Stimulated activated CD8-positive, alpha-beta memory T cell treated with anti-CD3 and anti-CD28 coated beads, Interleukin-4, amount 100 ng/mL, for 4 hours (primary cell): Measurements from ENCODE around the gene STYK1.

ENCODE experiments used
- DNase-seq, 2 donors: peaks; one replicate each; pipeline ENCODE4 v3.0.0-alpha.2; 2020; ENCODE audit warnings: low read depth in 2 of 2, low spot score in 1 of 2

Gene STYK1, protein sequence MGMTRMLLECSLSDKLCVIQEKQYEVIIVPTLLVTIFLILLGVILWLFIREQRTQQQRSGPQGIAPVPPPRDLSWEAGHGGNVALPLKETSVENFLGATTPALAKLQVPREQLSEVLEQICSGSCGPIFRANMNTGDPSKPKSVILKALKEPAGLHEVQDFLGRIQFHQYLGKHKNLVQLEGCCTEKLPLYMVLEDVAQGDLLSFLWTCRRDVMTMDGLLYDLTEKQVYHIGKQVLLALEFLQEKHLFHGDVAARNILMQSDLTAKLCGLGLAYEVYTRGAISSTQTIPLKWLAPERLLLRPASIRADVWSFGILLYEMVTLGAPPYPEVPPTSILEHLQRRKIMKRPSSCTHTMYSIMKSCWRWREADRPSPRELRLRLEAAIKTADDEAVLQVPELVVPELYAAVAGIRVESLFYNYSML

GRCh38 chr12:10673659-10674384 is at the start of gene STYK1:
Gene STYK1, minus strand, starts transcription at chr12:10674052. Its CDS starts 39,434 bp downstream, at chr12:10634618.
- DNase-seq = peak; percentile 36 to 53

DNA sequence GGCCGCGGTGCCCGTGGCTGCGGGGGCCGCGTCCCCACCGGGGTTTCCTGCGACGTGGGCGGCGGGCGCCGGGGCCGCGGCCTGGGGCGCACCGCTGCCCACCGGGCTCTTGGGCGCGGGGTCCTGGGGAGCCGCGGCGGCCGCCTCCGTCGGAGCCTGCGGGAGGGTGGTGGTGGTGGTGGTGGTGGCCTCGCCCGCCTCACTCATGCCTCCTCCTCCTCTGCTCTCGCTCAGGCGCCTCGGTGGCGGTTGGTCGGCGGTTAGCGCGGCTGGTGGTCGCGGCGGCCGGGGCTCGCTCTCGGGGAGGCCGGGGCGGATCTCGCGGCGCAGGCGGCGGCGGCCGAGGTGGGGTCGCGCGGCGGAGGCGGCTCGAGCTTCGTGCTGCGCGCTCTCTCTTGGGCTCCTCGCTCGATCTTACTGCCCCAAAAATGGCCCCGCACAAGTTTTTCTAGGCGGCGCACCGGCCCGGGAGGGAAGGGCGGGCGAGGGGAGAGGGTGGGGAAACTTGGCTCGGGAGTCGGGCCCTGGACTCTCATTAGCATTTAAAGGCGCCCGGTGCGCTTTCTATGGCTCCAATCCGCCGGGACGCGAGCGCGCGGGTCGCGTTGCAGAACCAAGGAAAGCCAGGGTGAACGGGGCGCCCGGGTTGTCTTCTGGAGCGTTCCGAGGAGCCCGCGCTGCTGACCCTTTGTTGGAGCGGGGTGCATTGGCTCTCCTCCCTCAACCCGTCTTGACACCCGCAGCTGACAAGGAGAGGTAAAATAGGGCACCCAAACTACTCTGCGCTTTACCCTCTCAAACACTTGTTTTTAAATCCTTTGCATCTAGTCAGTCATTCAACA is 49.3 kb upstream of the STYK1 start, which contains the start of gene YBX3:
Gene YBX3 (minus strand): TSS at position 419 of the 842 bp plus-strand sequence. CDS start 212 bp downstream, at position 207.
- DNase-seq = peak in 1 of 2 donors; percentile 18

- DNase-seq = peak; percentile 24 to 43
Measured at GRCh38 chr12:10722502-10722904, 48.7 kb upstream of the STYK1 start.

DNA sequence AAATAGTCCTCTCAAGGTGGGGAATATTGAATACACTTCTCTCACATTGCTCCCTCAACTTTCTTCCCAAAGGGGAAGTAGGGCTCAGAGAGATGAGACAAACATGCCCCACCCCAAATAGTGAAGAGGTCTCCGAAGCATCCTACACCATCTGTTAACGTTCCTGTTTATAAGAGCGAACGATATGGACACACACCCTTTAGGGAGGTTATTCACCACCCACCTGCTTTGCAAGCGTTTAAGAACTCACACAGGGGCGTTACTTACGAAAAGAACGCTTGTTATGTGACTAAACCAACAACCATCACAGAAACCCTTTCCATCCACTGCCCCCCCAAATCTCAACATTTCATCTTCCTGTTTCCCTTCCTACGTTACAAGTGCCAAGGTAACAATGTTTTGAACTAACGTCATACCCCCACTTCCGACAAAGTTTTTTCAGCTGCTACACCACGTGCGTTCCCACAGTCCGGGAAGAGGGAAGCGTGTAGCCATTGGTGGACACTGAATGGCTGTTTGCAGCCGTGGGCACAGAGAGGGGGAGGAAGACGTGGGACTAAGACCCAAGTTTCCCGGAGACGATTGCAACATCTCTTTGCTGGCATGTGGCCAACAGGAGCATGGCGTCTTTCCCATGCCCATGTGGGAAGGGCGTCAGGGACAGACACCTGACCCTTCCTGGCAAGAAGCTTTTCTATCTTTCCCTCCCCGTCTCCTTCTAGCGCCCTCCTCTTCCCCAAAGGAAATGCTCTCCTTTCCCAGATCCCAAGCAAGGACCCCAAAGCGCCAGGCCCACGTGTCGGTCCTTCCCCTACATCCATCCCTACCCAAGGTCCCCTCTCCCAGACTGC is 48.0 kb upstream of the STYK1 start:
- peak; percentile 35 to 37 for DNase-seq

GRCh38 chr12:10720974-10721650 is 47.3 kb upstream of the STYK1 start:
- DNase-seq = no peak

- no peak for DNase-seq
Measured at GRCh38 chr12:10719482-10719881, 45.6 kb upstream of the STYK1 start.

GRCh38 chr12:10718279-10718821 is 44.5 kb upstream of the STYK1 start:
- no peak for DNase-seq

- DNase-seq = no peak
Measured at GRCh38 chr12:10717410-10717809, 43.6 kb upstream of the STYK1 start.

GRCh38 chr12:10716704-10717315 is 43.0 kb upstream of the STYK1 start:
- DNase-seq = no peak

- DNase-seq = no peak
Measured at GRCh38 chr12:10716277-10716676, 42.4 kb upstream of the STYK1 start.

DNA sequence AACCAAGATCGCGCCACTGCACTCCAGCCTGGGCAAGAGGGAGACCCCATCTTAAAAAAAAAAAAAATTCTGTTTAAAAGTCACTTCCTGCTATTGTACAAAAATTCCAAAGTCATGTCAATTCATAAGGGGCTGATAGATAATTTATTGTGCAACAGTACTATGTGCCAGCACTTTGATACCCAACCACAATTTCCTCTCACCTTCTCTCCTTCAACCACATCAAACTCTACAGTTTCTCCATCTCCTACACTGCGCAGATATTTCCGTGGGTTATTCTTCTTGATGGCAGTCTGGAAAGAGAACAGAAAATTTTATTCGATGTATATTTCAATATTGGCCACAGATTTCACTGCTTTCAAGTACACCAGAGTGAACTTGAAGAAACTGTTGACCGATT is 41.6 kb upstream of the STYK1 start:
- DNase-seq = no peak

DNA sequence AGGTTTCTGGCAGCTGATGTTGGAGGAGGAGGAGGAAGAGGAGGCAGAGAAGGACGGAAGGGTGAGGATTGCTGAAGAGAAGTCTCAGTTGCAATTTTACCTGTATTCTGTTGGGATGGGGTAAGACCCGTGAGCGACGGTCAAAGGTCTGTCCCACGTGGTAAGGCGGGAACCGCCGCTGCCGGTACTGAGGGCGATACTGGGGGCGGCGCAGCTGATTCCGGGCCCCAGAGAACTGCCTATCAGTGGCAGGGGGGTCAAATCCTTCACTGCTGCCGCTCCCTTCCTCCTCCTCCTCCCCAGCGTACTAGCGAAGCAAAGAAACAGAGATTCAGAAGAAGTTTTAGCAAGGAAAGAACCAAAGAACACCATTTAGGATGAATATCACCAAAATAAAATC is 36.0 kb upstream of the STYK1 start:
- DNase-seq = no peak

GRCh38 chr12:10708862-10709261 is 35.0 kb upstream of the STYK1 start:
- DNase-seq = no peak

DNA sequence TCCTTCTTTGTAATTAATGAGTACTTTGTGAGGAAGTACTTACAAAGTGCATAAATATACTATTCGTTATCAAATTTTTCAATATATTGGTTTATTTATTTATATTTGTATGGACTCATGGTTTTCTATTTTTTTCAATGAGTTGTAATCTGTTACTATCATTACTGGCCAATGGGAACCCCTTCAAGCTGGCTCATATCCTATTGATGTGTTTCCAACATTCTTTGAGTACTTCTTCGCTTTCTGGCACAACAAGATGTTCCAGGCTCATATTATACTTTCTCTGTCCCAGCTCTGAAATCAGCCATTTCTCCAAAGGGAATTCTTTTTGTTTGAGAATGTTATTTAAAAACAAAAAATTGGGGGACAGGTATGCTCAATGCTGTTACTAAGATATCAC is 31.8 kb upstream of the STYK1 start:
- no peak for DNase-seq

DNA sequence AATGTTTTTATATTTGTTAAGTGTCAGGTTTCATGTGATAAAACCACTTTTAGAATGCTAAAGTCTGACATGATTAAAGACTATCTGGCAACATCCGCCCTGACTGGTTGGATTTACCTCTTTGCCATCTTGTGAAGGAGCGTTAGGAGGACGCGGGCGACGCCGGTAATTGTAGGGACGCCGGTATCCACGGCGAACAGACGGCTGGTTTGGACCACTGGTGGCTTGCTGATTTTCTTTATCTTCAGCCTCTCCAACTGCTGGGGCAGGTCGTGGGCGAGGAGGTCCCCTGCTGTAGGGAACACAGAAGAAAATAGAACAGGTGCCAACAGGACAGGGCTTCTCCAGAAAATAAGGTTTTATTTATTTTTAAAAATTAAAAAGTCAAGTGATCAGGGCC is 28.0 kb upstream of the STYK1 start:
- DNase-seq = no peak

GRCh38 chr12:10701131-10701681 is 27.4 kb upstream of the STYK1 start:
- DNase-seq = no peak

- no peak for DNase-seq
Measured at GRCh38 chr12:10700581-10700980, 26.7 kb upstream of the STYK1 start.

GRCh38 chr12:10697862-10698261 is 24.0 kb upstream of the STYK1 start:
- DNase-seq = no peak

GRCh38 chr12:10697156-10697555 is 23.3 kb upstream of the STYK1 start:
- no peak for DNase-seq
